Right atrium auricular region (tissue), 2 donors: ENCODE measurements around the gene SMURF2. TPM values are rescaled to one million over a fixed set of nuclear protein-coding genes. Genes with fewer than 3 reads are reported as not detected.
"Not testable (repeated sequence)": the region's sequence is repeated elsewhere in the genome, so short reads cannot be mapped to it uniquely, and the experiment has no call there.

ENCODE experiments used
- DNase-seq: peaks from one replicate; pipeline ENCODE4 v3.0.0-alpha.2; 2019; ENCODE audit warnings: low spot score
- H3K27ac ChIP-seq, 2 donors: fragments of 200-600 bp; sonication (generic); 1 replicate in 1 of 2; 2 replicates in 1 of 2; pipeline ENCODE4 v1.5.1; 2016 to 2019
- H3K27me3 ChIP-seq, 2 donors: fragments of 200-600 bp; sonication (generic); one replicate each; pipeline versions ENCODE4 v1.5.1 to v1.6.0; 2017 to 2019
- H3K36me3 ChIP-seq: fragments of 200-600 bp; sonication (generic); one replicate; pipeline ENCODE4 v1.5.1; 2016
- H3K4me1 ChIP-seq, 2 donors: fragments of 200-600 bp; sonication (generic); one replicate each; pipeline versions ENCODE4 v1.5.1 to v1.6.0; 2017 to 2019
- H3K4me3 ChIP-seq, 2 donors: fragments of 200-600 bp; sonication (generic); 1 replicate in 1 of 2; 2 replicates in 1 of 2; pipeline ENCODE4 v1.5.1; 2017 to 2019; ENCODE audit warnings: mild to moderate bottlenecking in 1 of 2, moderate library complexity in 1 of 2
- H3K9me3 ChIP-seq, 2 donors: fragments of 200-600 bp; sonication (generic); one replicate each; pipeline ENCODE4 v1.5.1; 2019
- total RNA-seq, 2 donors: library from RNA; depleted of rRNA; stranded (reverse); fragments of >200 nt; gene quantifications; one replicate each; pipeline ENCODE4 v1.1.0, GENCODE V29; 2016
- TF ChIP-seq, protein P1 (sequence below), 2 donors: fragments of 200-600 bp; sonication (generic); IDR thresholded peaks; one replicate each; pipeline ENCODE4 v1.5.1; 2019; ENCODE audit warnings: antibody characterized with exemption in 2 of 2

The SMURF2 gene
- total RNA-seq, 2 donors from 2014 or later, result 12.6 to 15.3 TPM

GRCh38 chr17:64661726-64661975, 456 bp downstream of the SMURF2 start:
- H3K27ac ChIP-seq, result peak overlapping the region; percentile 90 to 91
- peak overlapping the region; percentile 79 to 87 for H3K4me3 ChIP-seq
- H3K27me3 ChIP-seq, result no peaks in the 10 kb centered on the region
- peaks cover 0 to 10% of the 10 kb centered on the region in 2 donors for H3K4me1 ChIP-seq
- TF ChIP-seq, protein P1, sequence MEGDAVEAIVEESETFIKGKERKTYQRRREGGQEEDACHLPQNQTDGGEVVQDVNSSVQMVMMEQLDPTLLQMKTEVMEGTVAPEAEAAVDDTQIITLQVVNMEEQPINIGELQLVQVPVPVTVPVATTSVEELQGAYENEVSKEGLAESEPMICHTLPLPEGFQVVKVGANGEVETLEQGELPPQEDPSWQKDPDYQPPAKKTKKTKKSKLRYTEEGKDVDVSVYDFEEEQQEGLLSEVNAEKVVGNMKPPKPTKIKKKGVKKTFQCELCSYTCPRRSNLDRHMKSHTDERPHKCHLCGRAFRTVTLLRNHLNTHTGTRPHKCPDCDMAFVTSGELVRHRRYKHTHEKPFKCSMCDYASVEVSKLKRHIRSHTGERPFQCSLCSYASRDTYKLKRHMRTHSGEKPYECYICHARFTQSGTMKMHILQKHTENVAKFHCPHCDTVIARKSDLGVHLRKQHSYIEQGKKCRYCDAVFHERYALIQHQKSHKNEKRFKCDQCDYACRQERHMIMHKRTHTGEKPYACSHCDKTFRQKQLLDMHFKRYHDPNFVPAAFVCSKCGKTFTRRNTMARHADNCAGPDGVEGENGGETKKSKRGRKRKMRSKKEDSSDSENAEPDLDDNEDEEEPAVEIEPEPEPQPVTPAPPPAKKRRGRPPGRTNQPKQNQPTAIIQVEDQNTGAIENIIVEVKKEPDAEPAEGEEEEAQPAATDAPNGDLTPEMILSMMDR (IDR thresholded peaks at IDR 0.05), result no peak
- H3K9me3 ChIP-seq, result no peaks in the 10 kb centered on the region
- H3K36me3 ChIP-seq, result no peaks in the 10 kb centered on the region
- DNase-seq, result no peak

DNA sequence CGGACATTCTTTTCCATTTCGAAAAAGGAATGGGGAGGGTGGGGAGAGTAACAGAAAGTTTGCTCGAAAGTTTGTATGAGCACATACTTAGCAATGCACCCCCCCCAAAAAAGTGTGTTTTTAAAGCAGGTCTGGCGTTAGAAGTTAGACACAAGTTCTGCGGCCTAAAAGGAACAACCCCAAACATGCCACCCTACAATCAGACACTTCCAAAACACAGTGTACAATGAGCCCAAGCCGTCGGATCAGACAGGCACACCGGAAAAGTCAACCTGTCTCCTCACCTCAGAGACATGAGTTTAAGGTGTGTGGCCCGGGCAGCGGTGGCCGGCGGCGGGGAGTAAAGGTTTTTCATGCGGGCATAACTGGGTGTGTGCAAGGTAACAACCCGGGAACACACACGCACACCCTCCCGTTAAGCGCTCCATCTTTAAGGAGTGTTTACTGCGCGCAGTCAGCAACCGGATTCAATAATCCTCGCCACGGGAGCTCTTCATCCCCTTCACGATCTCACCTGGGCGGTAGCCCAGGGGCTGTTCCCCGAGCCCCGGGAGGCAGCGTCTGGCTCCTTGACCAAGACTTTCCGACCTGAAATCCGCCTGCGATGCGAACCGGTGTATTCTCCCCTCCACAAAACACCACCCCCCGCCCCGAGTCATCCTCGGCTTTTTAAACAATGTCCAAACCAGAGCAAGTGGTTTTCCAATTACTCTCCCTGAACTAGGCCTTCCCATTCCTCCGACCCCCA, 955 bp downstream of the SMURF2 start:
- Histone ChIP-seq H3K4me1 (peaks cover 0 to 10% of the 10 kb centered on the region in 2 donors), H3K4me3 (peak overlapping the region; percentile 79 to 87), H3K27ac (peak overlapping the region; percentile 90 to 91)
- not testable (repeated sequence) for H3K9me3 ChIP-seq, H3K36me3 ChIP-seq, H3K27me3 ChIP-seq, DNase-seq

DNA sequence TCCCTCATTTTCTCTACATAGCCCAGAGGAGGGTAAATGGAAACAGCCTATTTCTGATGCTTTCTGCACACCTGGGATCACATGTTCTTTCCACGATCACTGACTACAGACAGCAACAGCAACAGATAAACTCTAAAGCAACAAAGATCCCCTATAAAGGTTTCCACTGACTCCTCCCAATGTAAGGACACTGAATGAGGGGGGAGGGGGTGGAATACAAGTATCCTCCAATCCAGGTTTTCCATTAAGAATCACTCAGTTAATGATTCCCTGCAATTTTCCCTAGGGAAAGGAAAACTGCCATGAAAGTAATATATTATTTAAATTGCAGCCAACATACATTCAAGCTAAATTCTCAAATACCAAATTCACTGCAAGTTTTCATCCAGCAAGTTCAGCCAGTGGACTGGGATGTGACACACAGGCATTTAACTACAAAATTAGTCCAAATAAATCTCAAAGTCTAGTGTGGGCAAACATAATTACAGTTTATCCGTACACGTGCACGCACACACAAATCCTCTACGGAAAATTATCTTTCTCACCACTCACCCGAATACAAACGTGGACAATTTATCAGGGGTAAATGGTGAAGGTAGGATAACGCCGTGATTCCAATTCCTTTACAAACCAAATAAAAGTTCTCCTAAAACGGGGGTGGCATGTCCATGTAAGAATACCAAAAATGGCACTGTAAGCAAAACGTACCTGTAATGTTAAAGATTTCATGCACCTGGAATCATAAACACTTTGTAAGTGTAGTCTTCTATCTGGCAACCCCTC, 1.7 kb downstream of the SMURF2 start:
- Histone ChIP-seq H3K4me1 (peaks cover 0 to 10% of the 10 kb centered on the region in 2 donors), H3K27ac (peak overlapping the region; percentile 90 to 91), H3K4me3 (peak overlapping the region; percentile 79 to 87)
- H3K27me3 ChIP-seq, DNase-seq, H3K9me3 ChIP-seq, H3K36me3 ChIP-seq: not testable (repeated sequence)

DNA sequence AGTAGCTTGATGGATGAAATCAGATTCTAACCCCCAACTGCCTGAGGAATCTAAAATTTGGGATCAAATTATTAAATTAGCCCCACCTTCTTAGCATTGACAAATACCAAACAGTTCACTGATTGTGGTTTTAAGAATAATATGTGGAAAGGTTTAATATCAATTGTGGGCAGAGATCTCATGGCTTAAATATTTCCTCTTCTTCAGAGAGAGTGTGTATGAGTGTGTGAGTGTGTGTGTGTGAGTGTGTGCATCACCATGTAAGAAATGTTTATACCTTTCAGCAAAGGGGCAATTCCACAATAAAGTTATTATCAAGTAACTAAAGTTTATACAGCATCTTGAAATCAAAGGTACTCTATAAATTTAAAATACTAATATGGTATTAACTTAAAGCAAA, 3.2 kb downstream of the SMURF2 start:
- Histone ChIP-seq H3K27ac (no peak overlapping the region), H3K9me3 (peaks cover 0 to 6% of the 10 kb centered on the region in 2 donors), H3K4me3 (no peak overlapping the region), H3K36me3 (no peaks in the 10 kb centered on the region), H3K27me3 (no peaks in the 10 kb centered on the region), H3K4me1 (peaks cover 0 to 10% of the 10 kb centered on the region in 2 donors)
- no peak for DNase-seq
- TF ChIP-seq, protein P1 (IDR thresholded peaks at IDR 0.05), result no peak

GRCh38 chr17:64657610-64658125, 4.4 kb downstream of the SMURF2 start:
- TF ChIP-seq, protein P1 (IDR thresholded peaks at IDR 0.05), result no peak
- peaks cover 0 to 15% of the 10 kb centered on the region in 2 donors for H3K4me1 ChIP-seq

DNA sequence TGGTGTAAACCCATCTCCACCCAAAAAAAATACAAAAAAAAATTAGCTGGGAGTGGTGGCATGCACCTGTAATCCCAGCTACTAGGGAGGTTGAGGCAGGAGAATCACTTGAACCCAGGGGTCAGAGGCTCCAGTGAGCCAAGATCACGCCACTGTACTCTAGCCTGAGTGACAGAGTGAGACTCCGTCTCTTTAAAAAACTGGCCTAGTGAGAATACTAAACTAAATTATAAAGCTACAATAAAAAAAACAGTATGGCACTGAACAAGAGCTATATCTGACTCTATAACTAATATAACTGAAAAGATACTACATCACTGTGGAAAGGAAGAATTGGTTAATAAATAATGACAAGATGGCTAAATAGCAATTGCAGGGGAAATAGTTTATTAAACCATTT, 6.4 kb downstream of the SMURF2 start:
- Histone ChIP-seq H3K36me3 (no peaks in the 10 kb centered on the region), H3K27me3 (no peaks in the 10 kb centered on the region), H3K27ac (no peak overlapping the region), H3K4me3 (no peak overlapping the region), H3K9me3 (peaks cover 0 to 6% of the 10 kb centered on the region in 2 donors), H3K4me1 (peaks cover 0 to 13% of the 10 kb centered on the region in 2 donors)
- DNase-seq, result no peak
- TF ChIP-seq, protein P1 (IDR thresholded peaks at IDR 0.05), result no peak

More at GRCh38 chr17:64657610-64658125, 4.4 kb downstream of the SMURF2 start:
- H3K27me3 ChIP-seq, result no peaks in the 10 kb centered on the region
- H3K36me3 ChIP-seq, result no peaks in the 10 kb centered on the region
- peak overlapping the region in 1 of 2 donors; percentile 16 for H3K27ac ChIP-seq
- no peak overlapping the region for H3K4me3 ChIP-seq
- DNase-seq, result no peak
- peaks cover 0 to 6% of the 10 kb centered on the region in 2 donors for H3K9me3 ChIP-seq
